ENCODE data around the gene WWP2.
A peak's percentile ranks its signal among the peaks of the same experiment; 100 is the strongest.

Gene WWP2

GRCh38 chr16:69890892-69891282, 128.8 kb downstream of the WWP2 start:
- no peak for DNase-seq

GRCh38 chr16:69892378-69892777, 130.2 kb downstream of the WWP2 start:
- no peak for DNase-seq

DNA sequence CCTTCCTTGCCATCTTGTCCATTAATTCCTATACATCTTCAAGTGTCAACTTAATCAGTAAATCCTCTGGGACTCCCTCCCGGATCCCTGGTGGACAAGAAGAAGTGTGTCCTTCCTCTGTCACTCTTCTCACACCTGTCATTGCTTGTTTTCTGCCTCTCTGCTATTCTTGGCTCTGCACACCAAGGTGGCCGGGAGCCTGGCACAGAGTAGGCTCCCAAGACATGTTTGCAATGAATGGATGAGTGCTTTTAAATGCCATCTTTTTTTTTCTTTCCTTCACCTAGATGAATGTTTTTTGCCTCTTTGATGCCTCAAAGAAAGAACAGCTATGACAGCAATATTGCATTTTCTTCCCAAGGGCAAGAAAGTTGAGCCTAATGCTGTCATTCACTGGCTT, 131.0 kb downstream of the WWP2 start:
- DNase-seq = no peak

DNA sequence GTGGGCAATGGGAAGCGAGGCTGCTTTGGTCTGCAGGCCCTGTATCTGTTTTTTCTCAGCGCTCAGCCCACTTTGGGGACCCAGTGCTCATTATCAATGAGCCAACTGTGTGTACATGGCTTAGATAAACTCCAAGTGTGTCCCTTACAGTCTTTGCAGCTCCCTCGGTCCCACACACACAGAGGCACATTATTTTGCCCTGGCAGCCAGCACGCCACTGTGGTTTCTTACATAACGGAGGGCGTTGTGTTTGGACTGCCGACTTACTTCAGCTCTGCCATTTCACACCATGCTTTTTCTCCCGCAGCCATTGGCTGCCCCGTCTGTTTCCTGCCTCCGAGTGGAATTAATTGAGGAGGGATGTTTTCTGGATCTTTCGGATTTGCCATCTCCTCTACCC, 132.5 kb downstream of the WWP2 start:
- no peak for DNase-seq

DNA sequence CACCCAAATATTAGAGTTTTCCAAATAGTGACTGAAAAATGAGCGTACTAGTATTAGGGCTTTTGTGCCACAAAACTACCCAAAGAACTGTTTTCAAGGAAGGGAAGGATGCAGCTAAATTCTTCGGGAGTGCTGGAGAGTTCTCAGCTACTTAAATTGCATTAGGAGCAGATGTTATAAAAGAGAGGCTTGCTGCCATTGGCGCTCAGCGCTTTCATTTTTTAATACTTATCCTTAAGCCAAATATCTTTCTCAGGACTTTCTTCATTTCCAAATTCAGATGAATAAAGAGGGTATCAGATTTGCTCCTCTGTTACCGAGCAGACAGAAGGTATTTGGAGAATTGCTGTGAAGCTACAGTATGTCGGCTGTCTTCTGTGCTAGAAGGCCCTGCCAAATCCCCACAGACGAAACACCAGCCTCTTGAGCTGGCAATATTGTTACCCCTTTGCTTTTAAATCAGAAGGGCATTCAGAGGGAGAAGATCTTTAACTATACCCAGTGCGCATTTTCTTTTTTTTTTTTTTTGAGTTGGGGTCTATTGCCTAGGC, 141.8 kb downstream of the WWP2 start:
- no peak for DNase-seq

GRCh38 chr16:69904495-69905170, 142.5 kb downstream of the WWP2 start:
- no peak for DNase-seq

GRCh38 chr16:69905171-69905555, 143.0 kb downstream of the WWP2 start:
- DNase-seq = no peak

- DNase-seq = peak; percentile 23
These were observed 144.8 kb downstream of the WWP2 start for GRCh38 chr16:69906838-69907401.

DNA sequence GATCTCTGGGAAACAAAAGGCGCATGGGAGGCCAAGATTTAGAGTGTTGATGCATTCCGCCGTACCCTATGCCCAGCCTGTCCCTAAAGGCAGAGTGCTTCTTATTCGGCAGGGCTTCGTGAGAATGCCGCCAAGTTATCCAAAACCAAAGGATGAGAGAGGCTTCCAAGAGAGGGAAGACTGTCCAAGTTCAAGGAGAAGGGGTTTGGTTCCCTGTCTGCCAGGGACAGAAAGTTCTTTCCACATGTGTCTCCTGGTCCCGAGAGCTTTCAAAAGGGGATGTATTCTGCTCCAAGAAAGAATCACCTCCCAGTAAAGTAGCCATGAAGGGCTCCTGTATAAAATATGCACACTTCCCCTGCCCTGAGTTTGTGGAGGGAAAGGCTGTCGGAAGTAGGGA, 146.9 kb downstream of the WWP2 start:
- no peak for DNase-seq

DNA sequence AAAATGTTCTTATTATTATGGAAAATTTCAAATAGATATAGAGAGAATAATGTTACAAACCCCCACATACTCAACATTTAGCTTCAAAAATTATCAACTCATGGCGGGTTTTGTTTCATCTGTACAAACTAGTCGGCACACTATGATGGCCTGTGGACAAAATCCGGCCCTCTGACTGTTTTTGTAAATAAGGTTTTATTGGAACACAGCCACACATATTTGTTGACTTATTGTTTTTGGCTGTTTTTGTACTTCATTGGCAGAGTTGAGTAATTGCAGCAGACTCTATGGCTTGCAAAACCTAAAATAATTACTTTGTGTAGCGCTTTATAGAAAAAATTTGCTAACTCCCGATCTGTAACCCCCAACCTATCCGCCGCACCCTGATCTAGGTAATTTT, 147.6 kb downstream of the WWP2 start:
- DNase-seq = no peak

DNA sequence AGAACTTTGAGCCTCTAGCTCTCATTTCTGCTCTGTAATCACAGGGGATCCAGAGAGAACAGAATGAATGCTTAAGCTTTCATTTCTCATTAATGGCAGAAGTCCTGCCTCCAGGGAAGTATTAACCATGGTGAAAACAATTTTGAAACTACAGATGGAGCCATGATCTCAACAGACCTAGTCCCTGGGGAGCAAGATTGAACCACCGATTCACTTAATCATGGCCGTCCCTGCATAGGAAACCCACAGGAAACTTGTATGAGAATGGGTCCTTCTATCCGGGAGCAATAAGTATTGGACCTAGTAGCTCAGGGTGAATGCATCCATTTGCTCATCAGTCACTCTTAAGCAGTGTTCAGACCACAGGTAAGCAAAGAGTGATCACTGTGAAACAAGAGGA, 148.8 kb downstream of the WWP2 start:
- DNase-seq = no peak

GRCh38 chr16:69916462-69916861, 154.3 kb downstream of the WWP2 start:
- DNase-seq = no peak

- no peak for DNase-seq
These were observed 155.2 kb downstream of the WWP2 start for GRCh38 chr16:69917311-69917710.

DNA sequence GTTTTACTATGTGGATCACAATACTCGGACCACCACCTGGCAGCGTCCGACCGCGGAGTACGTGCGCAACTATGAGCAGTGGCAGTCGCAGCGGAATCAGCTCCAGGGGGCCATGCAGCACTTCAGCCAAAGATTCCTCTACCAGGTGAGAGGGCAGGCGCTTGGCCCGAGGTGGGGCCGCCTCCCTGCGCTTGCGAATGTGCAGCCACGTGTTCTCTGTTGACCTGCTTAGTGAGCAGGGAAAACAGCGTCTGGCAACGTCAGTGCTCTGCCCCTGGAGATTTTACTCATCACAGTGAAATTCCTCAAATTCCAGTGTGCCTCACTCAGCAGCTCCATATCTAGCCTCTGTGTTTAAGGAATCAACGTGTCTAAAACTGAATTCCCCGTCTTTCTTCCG, 155.6 kb downstream of the WWP2 start:
- DNase-seq = peak; percentile 90

DNA sequence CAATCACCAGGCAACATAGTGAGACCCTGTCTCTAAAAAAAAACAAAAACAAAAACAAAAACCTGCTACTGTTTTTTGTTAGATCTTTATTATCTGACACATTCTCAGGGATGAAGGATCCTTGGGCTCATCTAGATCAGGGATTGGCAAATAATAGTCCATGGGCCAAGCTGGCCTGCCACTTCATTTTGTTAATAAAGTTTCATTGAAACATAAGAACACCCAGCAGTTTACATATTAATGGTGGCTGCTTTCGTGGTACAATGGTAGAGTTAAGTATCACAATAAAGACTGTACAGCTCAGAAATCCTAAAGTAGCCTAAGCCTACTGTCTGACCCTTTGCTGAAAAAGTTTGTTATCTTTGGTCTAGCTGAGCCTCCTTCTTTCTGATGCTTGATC, 156.1 kb downstream of the WWP2 start:
- no peak for DNase-seq

GRCh38 chr16:69921127-69921526, 159.0 kb downstream of the WWP2 start:
- no peak for DNase-seq

GRCh38 chr16:69922200-69922599, 160.1 kb downstream of the WWP2 start:
- no peak for DNase-seq

- DNase-seq = no peak
These were observed 162.1 kb downstream of the WWP2 start for GRCh38 chr16:69924041-69924775.

GRCh38 chr16:69924777-69925191, 162.7 kb downstream of the WWP2 start:
- DNase-seq = peak; percentile 87

GRCh38 chr16:69925311-69925710, 163.2 kb downstream of the WWP2 start:
- DNase-seq = no peak

- DNase-seq = no peak
These were observed 164.1 kb downstream of the WWP2 start for GRCh38 chr16:69926241-69926640.

- peak; percentile 40 for DNase-seq
These were observed 165.1 kb downstream of the WWP2 start for GRCh38 chr16:69927056-69927757.

- no peak for DNase-seq
These were observed 166.8 kb downstream of the WWP2 start for GRCh38 chr16:69928856-69929400.

Data from kidney glomerular epithelial cell (primary cell).